ENCODE results near the gene ARL6IP6.

Gene ARL6IP6

DNA sequence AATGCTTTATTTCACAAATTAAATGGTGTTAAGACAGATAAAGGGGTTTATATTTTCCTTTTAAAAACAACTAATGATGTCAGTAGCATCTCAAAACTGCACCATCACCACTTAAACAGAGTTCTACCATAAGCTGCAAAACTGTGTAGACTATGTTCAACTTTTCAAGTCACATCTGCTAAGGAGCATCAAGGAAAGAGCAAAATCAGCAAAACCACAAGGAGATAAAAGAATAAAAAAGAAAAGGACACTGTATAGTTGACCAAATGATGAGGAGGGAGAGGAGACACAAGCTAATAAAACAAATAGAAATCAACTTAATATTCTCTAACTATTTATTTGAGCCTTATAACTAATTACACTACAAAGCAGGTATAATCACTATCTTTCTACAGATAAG is 35.0 kb upstream of the ARL6IP6 start:
- Histone ChIP-seq H3K27me3 (replicated peaks) (no peaks in the 10 kb centered on the region), H3K36me3 (replicated peaks) (peaks cover 21% of the 10 kb centered on the region), H3K27ac (no peak overlapping the region), H3K4me3 (ENCODE audit: low read depth, low read length) (no peak overlapping the region)
- DNase-seq, result no peak
- TF ChIP-seq, protein P1, sequence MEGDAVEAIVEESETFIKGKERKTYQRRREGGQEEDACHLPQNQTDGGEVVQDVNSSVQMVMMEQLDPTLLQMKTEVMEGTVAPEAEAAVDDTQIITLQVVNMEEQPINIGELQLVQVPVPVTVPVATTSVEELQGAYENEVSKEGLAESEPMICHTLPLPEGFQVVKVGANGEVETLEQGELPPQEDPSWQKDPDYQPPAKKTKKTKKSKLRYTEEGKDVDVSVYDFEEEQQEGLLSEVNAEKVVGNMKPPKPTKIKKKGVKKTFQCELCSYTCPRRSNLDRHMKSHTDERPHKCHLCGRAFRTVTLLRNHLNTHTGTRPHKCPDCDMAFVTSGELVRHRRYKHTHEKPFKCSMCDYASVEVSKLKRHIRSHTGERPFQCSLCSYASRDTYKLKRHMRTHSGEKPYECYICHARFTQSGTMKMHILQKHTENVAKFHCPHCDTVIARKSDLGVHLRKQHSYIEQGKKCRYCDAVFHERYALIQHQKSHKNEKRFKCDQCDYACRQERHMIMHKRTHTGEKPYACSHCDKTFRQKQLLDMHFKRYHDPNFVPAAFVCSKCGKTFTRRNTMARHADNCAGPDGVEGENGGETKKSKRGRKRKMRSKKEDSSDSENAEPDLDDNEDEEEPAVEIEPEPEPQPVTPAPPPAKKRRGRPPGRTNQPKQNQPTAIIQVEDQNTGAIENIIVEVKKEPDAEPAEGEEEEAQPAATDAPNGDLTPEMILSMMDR (IDR thresholded peaks at IDR 0.05; ENCODE audit: low read depth, low read length, missing control alignments), result no peak
- in situ Hi-C loops (cut with HindIII; ENCODE audit: low pct_ligation_motif_present, low sequenced_read_pairs), result no loop called here

DNA sequence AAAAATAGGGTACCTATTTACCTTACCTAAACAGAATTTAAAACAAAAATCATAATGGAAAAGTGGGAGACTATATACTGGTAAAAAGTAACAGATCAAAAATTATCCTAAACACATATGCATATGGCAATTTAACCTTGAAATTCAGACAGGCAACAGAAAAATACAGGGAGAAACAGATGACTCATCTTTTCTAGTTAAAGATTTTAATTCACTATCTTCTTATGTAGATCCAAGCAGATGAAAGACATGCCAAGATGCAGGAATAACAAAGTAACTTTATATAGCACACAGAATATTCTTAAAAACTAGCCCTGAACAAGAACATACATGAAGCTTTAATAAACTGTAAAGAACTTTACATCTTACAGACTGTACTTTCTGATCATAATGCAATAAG is 32.1 kb upstream of the ARL6IP6 start:
- no peak overlapping the region for H3K27ac ChIP-seq
- TF ChIP-seq, protein P1 (IDR thresholded peaks at IDR 0.05; ENCODE audit: low read depth, low read length, missing control alignments), result no peak
- H3K27me3 ChIP-seq (replicated peaks), result no peaks in the 10 kb centered on the region
- H3K4me3 ChIP-seq (ENCODE audit: low read depth, low read length), result no peak overlapping the region
- peaks cover 3% of the 10 kb centered on the region for H3K36me3 ChIP-seq (replicated peaks)
- no peak for DNase-seq
- in situ Hi-C loops (cut with HindIII; ENCODE audit: low pct_ligation_motif_present, low sequenced_read_pairs), result no loop called here

DNA sequence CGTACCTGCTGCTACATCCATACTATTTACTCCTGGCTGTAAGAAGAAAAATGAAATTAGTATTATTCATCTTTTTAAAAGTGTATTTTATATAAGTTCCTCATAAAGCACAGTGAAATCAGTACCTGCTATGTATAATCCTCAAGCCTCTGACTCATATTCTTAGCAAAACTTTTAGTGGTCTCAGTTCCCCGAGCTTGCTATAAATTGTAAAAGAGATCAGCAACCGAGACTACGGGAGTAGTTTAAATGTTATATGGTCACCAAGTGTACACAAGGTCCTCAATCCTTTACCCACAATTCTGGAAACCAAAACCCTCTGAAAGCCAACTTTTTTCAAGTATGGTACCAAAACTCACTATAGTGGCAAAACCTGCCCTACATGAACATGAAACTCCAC is 25.4 kb upstream of the ARL6IP6 start:
- no peak for DNase-seq
- in situ Hi-C loops (cut with HindIII; ENCODE audit: low pct_ligation_motif_present, low sequenced_read_pairs), result no loop called here
- TF ChIP-seq, protein P1 (IDR thresholded peaks at IDR 0.05; ENCODE audit: low read depth, low read length, missing control alignments), result no peak
- no peak overlapping the region for H3K4me3 ChIP-seq (ENCODE audit: low read depth, low read length)
- no peaks in the 10 kb centered on the region for H3K27me3 ChIP-seq (replicated peaks)
- H3K27ac ChIP-seq, result no peak overlapping the region
- peaks cover 12% of the 10 kb centered on the region for H3K36me3 ChIP-seq (replicated peaks)

DNA sequence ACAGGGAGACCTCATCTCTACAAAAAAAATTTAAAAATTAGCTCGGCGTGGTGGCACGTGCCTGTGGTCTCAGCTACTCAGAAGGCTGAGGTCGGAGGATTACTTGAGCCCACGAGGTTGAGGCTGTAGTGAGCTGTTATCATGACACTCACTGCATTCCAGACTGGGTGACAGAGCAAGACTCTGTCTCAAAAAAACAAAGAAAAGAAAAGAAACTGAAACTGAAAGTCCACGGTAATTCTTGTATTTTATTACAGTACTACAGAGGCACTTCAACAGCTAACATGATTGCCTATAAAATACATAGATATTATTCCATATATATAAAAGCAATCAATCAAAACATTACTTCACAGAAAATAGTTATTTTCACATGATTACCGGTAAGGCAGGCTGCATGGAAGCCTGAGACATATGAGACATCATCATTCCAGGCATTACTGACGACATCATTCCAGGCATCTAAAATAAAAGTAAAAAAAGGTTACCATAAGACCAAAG is 24.2 kb upstream of the ARL6IP6 start:
- peak; percentile 87 for DNase-seq
- H3K36me3 ChIP-seq (replicated peaks), result peaks cover 12% of the 10 kb centered on the region
- peak overlapping the region; percentile 46 for H3K4me3 ChIP-seq (ENCODE audit: low read depth, low read length)
- TF ChIP-seq, protein P1 (IDR thresholded peaks at IDR 0.05; ENCODE audit: low read depth, low read length, missing control alignments), result no peak
- in situ Hi-C loops (cut with HindIII; ENCODE audit: low pct_ligation_motif_present, low sequenced_read_pairs), result no loop called here
- no peaks in the 10 kb centered on the region for H3K27me3 ChIP-seq (replicated peaks)
- peak overlapping the region; percentile 72 for H3K27ac ChIP-seq

DNA sequence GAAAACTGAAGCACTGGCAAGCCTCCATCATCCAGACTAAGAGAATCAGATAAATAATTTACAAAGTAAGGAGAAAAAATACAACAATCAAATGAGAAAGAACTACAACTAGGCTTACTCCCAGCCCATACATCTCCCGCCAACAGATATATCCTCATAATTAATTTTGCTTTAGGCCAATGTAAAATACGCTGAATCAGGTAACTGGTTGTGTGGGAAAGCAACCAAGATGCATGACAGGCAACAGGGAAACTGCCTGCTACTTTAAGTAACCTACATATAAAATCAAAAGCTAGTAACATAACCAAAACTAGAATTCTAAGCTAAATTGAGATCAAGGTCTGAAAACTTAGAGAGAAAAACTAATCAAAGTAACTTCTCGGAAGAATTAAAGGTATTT is 22.7 kb upstream of the ARL6IP6 start:
- no peaks in the 10 kb centered on the region for H3K27me3 ChIP-seq (replicated peaks)
- in situ Hi-C loops (cut with HindIII; ENCODE audit: low pct_ligation_motif_present, low sequenced_read_pairs), result no loop called here
- no peak overlapping the region for H3K27ac ChIP-seq
- DNase-seq, result no peak
- TF ChIP-seq, protein P1 (IDR thresholded peaks at IDR 0.05; ENCODE audit: low read depth, low read length, missing control alignments), result no peak
- peaks cover 12% of the 10 kb centered on the region for H3K36me3 ChIP-seq (replicated peaks)
- H3K4me3 ChIP-seq (ENCODE audit: low read depth, low read length), result no peak overlapping the region

DNA sequence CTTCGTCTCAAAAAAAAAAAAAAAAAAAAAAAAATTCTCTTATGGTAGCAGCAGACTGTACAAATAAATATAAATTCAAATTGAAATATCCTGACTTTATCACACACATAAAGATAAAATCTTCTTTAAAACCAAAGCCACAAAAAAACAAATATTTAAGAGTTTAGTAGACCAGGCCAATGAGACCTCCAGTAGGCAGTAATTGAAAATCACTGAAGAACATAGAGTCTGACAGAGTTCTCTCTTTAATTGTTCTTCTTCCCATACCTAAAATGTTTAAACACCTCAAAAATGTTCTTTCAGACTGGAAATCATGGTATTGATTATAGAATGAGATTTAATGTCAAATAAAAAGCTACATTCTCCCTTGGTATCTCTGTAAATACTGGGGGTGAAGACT is 21.9 kb upstream of the ARL6IP6 start:
- in situ Hi-C loops (cut with HindIII; ENCODE audit: low pct_ligation_motif_present, low sequenced_read_pairs), result no loop called here
- no peaks in the 10 kb centered on the region for H3K27me3 ChIP-seq (replicated peaks)
- H3K4me3 ChIP-seq (ENCODE audit: low read depth, low read length), result no peak overlapping the region
- DNase-seq, result no peak
- TF ChIP-seq, protein P1 (IDR thresholded peaks at IDR 0.05; ENCODE audit: low read depth, low read length, missing control alignments), result no peak
- H3K27ac ChIP-seq, result no peak overlapping the region
- peaks cover 12% of the 10 kb centered on the region for H3K36me3 ChIP-seq (replicated peaks)

All from brain microvascular endothelial cell (primary cell).